Inferior parietal cortex (tissue), 1 donor: Measurements from ENCODE around the gene RP2.

Experiments
- DNase-seq: peaks from one replicate; pipeline ENCODE4 v3.0.0-alpha.2; 2016; ENCODE audit errors: extremely low spot score

Gene RP2

DNA sequence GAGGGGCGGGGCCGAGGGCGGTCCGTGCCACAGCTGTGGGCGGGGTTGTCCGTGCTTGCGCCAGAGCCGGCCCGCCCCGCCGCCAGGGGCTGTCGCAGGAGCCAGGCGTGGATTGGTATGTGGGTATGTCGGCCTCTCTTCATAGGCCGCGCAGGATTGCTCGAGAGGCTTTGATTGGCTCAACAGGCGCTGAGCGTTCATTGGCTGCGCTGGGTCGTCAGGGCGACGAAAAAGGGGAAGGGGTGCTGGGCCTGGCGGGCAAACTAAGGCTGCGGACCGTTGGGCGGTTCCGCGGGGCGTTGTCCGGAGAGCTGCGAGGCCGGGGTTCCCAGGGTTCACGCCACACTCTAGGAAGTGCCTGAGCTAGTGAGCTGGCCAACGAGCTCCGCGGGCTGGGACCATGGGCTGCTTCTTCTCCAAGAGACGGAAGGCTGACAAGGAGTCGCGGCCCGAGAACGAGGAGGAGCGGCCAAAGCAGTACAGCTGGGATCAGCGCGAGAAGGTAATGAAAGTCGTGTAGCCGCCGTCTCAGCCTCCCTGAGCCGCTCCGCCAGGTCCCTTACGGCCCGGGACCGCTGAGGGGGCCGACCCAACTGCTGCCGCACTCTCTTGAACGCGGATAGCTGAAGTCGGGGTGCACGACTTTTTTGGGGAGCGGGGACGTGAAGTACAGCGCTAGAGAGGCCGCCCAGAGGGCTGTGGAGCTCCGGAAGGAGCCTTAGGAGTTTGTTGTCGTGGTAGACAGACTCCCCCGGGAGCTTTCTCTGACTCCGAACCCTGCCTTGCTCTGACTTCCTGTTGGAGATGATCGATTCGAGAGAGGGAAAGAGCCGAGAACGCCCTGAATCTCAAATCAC is at the start of gene RP2:
TSS of gene RP2 (plus strand) at position 343 of the 857 bp plus-strand sequence. CDS start at position 401, 58 bp downstream.
- peak; percentile 86 for DNase-seq

DNA sequence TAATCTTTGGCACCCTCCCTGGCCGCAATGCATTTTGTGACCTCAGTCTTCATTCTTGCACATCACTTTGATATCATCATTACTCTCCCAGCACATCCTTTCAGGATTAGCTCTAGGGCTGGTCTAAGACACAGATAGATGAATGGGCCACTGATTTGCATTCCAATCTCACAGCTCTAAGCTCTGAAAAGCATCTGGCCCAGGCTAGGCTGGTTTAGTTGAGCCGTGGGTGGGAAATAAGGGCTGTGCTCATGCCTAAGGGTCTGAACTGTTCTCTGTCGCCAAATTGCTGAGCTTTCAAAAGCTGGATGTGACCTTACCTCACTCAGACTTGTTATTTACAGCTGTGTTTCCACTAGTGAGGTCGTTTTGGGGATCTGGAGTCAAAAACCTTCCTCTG is 47.9 kb upstream of the RP2 start:
- DNase-seq: no peak

DNA sequence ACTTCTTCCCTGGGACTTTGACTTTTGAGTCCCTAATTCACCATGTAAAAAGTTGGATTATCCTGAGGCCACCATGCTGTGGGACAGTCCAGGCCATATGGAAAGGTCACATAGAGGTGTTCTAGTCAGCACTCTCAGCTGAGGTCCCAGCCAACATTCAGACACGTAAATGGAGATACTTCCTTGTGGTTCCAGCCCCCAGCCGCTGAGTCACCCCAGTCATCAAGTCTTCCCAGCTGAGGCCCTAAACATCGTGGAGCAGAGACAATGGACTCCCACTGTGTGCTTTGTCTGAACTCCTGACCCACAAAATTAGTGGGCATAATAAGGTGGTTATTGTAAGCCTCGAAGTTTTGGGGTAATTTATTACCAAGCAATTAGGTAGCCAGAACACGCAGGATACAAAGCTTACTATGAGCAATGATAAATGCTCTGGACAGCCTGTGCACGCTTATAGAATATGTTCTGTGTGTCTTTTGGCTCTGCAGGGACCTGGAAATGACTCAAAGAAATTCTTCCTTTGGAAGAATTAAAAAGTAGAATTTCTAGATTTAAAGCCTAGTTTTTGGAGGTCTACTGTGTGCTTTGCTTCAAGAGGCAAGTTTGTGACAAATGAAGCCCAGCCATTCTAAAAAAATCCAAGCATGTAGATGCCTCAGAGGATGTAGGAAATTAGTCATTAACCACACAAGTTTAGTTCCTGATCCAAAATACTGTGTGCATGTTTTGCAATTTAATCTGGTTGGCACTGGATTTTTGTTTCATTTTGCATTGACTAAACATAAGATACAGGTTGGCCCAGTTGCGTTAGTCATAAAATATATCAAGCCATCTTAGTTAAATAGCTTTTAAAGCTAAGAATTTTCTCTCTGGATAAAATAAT is 44.7 kb upstream of the RP2 start:
- DNase-seq: no peak

DNA sequence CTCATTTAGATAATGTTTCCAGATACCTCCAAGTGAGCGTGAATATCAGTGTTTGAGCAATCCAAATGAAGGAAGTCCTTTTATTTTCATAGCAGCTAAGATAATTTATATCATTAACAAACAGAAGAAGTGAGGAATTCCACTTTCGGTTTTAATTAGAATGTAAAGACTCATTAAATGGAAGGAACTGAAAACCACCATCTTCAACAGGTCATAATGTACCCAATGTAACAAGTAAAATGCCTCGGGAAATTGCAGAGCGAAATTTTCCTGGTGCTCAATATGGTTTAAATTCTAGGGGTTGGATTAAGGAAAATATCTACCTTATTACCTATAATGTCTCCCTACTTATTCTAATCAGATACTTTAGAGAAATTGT is 44.0 kb upstream of the RP2 start:
- DNase-seq: no peak

DNA sequence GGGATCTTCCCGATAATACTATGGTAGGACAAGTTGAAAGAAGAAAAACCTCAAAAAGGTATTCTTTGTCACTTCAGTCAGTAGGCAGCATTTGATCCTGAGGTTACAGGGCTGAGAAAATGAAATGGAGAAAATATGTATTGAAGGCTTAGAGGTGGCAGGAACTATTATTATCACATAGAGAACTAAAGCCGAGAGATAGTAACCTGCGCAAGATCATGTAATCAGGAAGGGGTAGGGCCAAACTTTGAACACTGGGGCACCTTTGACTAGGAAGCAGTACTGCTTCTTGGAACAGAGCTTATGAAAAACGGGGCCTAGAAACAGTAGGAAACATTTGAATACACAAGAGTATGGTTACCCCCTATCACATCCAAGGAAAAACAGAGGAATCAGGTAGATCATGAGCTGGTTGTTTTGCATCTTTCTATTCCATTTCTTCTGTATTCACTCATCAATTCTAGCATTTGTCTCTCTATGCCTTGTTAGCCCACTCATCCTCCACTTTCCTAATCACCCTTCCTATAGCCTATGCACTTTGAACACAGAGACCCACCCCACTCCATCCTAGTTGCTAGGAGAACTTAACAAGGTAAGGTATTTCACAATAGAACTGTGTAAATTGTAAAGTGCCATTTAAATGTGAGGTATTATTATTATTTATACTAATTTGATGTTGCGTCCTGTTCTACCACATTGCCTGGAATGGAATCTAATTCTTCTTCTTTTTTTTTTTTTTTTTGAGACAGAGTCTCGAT is 43.3 kb upstream of the RP2 start:
- no peak for DNase-seq

DNA sequence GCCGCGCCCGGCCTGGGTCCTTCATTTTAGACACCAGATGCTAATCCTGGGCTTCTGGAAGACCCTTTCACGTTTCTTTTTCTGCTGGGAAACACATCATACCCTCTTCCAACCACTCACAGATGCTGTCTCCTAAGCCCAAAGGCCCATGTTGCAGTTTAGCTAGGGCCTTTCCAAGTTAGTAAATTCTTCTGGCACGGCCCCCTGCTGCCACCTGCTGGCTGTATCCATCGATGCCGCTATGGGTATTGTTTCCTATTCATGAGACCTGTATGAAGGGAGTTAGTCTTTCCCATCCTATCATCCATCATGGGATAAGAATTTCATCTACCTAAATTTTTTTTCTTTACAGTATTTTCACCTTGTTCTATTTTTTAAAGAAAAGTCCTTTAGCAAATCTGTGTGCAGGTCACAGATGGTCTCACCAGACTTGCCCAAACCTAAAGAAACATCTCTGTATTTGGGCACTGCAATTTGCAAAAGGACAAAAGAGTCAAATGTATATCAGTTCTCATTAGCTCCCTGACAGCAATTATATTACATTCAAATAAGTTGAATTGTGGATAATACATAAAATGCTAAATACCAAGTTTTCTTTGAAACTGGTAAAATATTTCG is 40.2 kb upstream of the RP2 start:
- DNase-seq: peak; percentile 64

DNA sequence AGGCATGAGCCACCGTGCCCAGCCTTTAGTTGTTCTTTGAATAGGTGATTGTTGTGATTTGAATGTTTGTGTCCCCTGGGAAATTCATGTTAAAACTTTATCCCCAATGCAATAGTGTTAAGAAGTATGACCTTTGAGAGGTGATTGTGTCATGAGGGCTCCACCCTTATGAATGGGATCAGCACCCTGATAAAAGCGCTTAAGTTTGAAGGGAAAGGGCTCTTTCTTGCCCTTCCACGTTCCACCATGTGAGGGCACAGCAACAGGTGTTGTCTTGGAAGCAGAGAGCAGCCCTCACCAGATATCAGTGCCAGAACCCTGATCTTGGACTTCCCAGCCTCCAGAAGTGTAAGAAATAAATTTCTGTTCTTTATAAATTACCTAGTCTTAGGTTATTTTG is 33.7 kb upstream of the RP2 start:
- DNase-seq: no peak

DNA sequence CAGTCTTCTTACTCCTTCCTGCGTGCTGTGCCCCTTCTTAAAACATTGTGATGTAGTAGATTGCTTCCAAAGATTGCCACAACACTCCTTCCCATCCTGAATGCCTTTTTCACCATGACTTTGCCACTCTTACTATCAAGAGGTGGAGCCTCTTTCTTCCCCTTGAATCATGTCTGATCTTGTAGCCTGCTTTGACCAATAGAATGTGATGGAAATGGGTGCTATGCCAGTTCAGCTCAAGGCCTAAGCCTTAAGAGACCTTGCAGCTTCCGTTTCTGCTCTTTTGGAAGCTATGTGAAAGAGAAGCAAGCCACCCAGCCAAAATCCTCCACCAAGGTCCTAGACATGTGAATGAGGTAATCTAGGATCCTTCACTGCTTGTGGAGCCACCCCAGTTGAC is 31.6 kb upstream of the RP2 start:
- DNase-seq: no peak

DNA sequence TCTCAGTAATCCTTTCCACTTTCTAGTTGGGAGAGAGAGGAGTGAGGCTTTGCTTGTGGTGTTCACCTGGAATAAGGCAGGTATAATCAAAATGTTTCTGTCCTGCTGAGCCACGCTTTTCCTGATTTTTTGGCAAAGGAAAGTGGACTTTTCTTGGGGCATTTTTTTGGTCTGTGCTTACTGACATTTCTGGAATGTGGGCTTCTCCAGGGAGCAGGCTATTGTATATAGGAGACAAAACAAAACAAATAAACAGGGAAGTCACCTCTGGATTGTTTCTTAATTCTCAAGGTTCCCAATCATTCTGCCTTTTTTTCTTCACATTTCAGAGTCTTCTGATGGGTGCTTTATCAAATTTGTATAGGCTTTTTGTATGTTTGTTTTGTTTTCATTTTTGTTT is 25.7 kb upstream of the RP2 start:
- DNase-seq: no peak

DNA sequence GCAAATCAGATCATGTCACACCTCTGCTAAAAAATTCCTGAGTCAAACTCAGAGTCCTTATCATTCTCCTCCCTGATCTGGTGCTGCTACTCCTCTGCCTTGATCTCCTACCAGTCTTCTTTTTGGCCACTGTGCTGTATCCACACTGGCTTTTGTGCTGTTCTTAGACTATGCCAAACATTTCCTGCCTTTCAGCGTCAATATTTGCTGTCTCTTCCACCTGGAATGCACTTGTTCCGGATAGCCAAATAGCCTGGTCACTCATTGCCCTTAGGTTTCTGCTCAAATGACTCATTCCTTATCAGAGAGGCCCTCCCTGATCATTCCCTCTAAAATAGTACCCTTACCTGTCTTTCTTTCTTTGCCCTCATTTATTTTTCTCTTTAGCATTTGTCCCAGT is 24.4 kb upstream of the RP2 start:
- no peak for DNase-seq

DNA sequence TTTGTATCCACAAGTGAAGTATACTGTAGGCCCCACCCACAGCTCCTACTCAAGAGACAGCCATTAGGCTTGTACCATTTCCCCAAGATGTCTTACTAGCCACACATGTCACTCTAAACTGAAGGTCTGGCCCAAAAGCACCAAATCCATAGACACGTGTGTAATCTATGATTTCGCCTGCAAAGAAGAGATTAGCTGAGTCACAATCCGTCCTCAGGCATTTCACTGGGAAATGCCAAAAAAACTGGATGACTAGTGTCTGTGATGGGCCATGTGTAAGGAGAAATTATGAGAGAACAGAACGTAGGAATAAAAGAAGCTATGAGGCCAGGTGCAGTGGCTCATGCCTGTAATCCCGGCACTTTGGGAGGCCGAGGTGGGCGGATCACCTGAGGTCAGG is 21.9 kb upstream of the RP2 start:
- DNase-seq: no peak

DNA sequence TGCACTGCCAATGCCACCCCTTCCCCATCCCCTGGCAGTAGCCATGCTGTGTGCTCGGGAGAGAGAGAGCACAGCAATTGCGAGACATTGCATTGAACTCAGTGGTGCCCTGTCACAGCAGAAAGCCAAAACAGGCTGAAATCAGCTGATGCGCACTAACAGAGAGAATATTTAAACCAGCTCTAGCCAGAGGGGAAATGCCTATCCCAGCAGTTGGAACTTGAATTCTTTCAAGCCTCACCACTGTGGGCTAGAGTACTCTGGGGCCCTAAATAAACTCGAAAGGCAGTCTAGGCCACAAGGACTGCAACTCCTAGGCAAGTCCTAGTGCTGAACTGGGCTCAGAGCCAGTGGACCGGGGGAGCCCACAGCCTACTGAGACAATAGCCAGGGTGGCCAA is 17.7 kb upstream of the RP2 start:
- no peak for DNase-seq

DNA sequence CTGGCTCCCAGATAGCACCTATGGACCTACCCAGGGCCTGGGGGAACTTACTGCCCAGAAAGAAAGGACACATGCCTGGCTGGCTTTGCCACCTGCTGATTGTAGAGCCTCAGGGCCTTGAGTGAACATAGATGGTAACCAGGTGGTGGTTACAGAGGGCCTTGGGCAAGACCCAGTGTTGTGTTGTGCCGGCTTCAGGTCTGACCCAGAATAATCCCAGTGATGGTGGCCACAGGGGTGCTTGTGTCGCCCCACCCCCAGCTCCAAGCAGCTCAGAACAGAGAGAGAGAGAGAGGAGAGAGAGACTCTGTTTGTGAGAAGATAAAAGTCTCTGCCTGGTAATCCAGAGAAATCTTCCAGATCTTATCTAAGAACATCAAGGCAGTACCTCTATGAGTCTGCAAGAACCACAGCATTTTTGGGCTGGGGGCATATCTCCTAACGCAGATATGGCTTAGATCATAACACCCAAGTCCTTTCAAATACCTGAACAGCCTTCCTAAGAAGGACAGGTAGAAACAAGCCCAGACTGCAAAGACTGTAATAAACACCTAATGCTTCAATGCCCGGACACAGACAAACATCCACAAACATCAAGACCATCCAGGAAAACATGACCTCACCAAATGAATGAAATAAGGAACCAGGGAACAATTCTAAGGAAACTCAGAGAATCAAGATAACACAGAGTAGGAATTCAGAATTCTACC is 16.3 kb upstream of the RP2 start:
- DNase-seq: no peak

DNA sequence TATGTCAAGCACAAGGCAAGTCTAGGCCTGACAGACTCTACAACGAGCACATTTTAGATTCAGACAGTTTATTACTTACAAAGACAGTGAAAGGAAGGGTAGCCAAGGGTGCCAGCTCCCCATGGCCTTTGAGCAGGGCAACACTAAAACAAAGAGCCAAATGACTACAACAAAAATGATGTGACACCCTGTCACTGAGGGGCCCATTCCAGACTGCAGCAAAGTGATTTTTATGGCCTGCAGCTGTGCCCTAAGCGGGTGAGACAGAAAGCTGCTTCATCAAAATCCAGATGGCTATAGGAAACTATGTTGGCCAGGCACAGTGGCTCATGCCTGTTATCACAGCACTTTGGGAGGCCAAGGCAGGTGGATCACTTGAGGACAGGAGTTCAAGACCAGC is 13.4 kb upstream of the RP2 start:
- no peak for DNase-seq

DNA sequence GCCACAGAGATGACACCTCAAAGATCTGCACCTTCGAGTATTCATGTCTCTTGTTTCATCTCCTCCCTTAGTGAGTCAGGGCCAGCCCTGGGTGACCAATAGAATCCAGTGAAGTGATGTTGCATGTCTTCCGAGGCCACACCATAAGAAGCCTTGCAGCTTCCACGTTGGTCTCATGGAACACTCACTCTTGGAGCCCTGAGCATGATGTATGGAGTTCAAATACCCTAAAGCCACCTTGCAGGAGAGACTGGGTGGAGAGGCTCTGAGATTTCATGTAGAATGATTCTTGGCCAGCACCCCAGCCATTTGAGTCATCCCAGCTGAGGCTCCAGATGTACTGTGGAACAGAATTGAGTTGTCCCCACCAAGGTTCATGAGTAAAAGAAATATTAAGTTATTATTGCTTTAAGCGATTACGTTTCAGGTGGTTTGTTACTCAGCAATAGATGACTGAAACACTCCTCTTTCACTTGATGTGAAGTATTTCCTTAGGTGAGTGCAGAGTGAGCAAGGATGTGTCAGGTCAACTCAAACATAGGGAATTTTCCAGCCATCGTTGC is 5.0 kb upstream of the RP2 start:
- DNase-seq: no peak

DNA sequence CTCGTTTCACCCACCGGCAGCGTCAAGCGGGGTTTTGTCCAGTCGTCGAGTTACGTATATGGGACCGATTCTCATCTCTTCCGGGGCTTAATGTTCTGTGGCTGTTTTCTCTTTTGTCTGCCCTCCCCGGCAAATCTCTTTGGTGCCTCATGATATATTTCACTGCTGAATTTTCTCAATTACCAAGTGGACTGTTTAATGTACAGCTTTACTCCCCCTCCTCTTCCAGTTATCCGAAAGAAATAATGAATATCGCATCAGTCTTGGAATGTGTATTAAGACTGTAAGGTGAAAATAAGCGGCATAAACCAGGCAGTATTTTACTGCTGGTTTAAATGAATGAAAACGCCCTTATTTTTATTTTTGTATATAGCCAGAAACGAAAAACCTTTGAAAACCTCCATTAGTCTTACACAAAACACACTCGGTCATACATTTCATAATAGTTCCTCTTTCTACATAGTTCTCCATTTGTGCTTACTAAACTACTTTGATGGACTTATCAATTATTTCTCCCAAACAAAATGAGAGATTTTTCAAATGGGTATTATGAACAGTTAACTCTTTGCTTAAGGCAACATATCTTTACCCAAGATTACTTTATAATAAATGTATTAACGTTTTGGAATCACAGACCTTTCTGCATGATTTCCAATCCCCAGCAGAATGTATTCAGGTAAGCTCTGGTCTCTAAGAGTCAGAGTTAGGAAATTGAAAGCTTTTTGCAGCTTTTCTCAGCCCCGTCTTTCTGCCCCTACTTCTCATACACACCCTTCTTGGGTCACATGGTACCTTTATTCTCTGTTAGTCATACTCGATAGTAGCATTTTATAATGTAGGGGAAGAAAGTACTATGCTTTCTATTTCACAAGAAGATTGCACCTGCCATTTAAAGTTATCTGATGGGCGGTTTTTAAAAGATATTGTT is 979 bp downstream of the RP2 start:
- DNase-seq: peak; percentile 5

DNA sequence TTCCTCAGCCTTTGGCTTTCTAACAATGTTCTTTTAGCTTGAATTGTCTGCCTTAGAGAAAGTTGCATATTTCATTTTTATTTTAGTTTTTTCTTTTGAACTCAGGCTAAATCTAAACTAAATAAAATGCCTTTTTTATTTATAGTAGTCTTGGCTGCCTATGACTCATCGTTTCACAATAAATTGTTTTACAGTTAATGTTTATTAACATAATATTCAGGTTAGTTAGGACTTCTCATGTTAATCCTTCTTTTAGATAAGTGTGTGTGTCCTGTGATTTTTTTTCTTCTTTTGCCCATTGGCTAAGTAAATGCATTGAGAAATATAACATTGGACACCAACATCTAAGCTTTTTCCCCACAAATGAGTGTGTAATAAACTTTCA is 1.6 kb downstream of the RP2 start:
- no peak for DNase-seq

DNA sequence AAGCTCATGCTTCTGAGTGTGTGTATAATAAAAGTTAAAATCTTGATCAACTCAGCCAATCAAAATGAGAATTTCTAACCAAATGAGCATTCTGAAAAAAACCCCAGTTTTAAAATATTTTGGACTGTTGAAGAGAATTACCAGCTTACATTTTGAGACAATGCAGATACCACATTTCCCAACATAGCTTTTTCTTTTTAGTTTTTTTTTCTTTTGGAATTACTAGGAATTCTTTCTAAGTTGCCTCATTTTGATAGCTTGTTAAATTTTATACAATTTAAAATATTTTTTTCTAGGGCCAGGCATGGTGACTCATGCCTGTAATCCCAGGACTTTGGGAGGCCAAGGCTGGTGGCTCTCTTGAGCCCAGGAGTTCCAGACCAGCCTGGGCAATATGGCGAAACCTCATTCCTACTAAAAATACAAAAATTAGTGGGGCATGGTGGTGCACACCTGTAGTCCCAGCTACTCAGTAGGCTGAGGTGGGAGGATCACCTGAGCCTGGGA is 2.2 kb downstream of the RP2 start:
- DNase-seq: no peak

DNA sequence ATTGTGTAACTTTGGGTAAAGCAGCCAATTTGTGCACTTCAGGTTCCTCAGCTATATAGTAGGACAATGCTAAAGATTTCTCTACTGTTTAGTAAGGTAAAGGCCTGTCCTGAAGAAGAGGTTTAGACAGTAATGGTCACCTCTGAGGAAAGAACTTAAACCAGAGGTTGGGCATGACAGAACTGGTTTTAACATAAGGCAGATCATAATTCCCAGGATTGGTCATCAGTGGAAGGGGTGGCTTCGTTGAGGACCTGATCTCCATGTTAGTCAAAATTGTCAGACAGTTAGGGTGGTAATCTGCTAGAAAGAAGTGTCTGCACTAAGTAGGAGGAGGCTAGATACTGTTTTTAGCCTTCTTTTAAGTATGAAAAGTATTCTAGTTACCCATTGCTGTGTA is 4.1 kb downstream of the RP2 start:
- DNase-seq: no peak

DNA sequence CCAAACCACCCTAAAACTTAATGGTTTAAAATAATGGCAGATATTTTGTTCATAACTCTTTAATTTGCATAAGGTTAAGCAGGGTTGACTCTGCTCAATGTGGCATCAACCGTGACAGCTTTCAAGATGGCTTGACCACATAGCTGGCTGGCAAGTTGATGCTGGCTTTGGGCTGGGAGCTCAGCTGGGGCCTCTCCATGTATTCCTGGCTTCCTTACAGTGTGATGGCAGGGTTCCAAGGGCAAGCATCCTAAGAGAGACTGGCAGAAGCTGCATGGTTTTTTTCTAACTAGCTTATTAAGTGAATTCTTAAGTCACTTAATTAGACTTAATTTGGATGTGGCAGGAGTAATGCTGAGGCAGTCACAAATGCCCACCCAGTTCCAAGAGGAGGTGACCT is 4.5 kb downstream of the RP2 start:
- peak; percentile 10 for DNase-seq
